ENCODE measurements around the gene PSTPIP1.

PSTPIP1 gene

GRCh38 chr15:77076323-77076915 is 81.5 kb downstream of the PSTPIP1 start:
- TF ChIP-seq MYC (IDR thresholded peaks at IDR 0.05; ENCODE audit: low read depth, low read length) = no peak
- no peak overlapping the region for H3K4me3 ChIP-seq (ENCODE audit: low read depth, low read length)
- DNase-seq (ENCODE audit: low read depth) = no peak

GRCh38 chr15:77081971-77082370 is 87.0 kb downstream of the PSTPIP1 start:
- no peak for DNase-seq (ENCODE audit: low read depth)
- no peak overlapping the region for H3K4me3 ChIP-seq (ENCODE audit: low read depth, low read length)
- TF ChIP-seq CTCF (IDR thresholded peaks at IDR 0.05; ENCODE audit: low read depth, low read length) = no peak
- TF ChIP-seq POLR2A (IDR thresholded peaks at IDR 0.05; ENCODE audit: extremely low read depth, insufficient read length) = no peak
- no peak for TF ChIP-seq MAX (IDR thresholded peaks at IDR 0.05; ENCODE audit: low read depth, low read length)
- no peak for TF ChIP-seq MYC (IDR thresholded peaks at IDR 0.05; ENCODE audit: low read depth, low read length)

- DNase-seq (ENCODE audit: low read depth) = peak; percentile 93
- TF ChIP-seq MYC (IDR thresholded peaks at IDR 0.05; ENCODE audit: low read depth, low read length) = no peak
- no peak for TF ChIP-seq CTCF (IDR thresholded peaks at IDR 0.05; ENCODE audit: low read depth, low read length)
- TF ChIP-seq POLR2A (IDR thresholded peaks at IDR 0.05; ENCODE audit: extremely low read depth, insufficient read length) = peak; percentile 24
These were observed 88.6 kb downstream of the PSTPIP1 start for GRCh38 chr15:77083381-77084160.

GRCh38 chr15:77084436-77084835 is 89.5 kb downstream of the PSTPIP1 start:
- H3K4me3 ChIP-seq (ENCODE audit: low read depth, low read length) = no peak overlapping the region
- no peak for DNase-seq (ENCODE audit: low read depth)
- TF ChIP-seq MYC (IDR thresholded peaks at IDR 0.05; ENCODE audit: low read depth, low read length) = no peak
- no peak for TF ChIP-seq CTCF (IDR thresholded peaks at IDR 0.05; ENCODE audit: low read depth, low read length)
- TF ChIP-seq MAX (IDR thresholded peaks at IDR 0.05; ENCODE audit: low read depth, low read length) = no peak
- TF ChIP-seq POLR2A (IDR thresholded peaks at IDR 0.05; ENCODE audit: extremely low read depth, insufficient read length) = no peak

More at GRCh38 chr15:77083381-77084160, 88.6 kb downstream of the PSTPIP1 start:
- peak overlapping the region; percentile 29 for H3K4me3 ChIP-seq (ENCODE audit: low read depth, low read length)

- no peak for TF ChIP-seq MYC (IDR thresholded peaks at IDR 0.05; ENCODE audit: low read depth, low read length)
- TF ChIP-seq CTCF (IDR thresholded peaks at IDR 0.05; ENCODE audit: low read depth, low read length) = no peak
- no peak for TF ChIP-seq MAX (IDR thresholded peaks at IDR 0.05; ENCODE audit: low read depth, low read length)
- no peak for TF ChIP-seq POLR2A (IDR thresholded peaks at IDR 0.05; ENCODE audit: extremely low read depth, insufficient read length)
- peak; percentile 52 for DNase-seq (ENCODE audit: low read depth)
- no peak overlapping the region for H3K4me3 ChIP-seq (ENCODE audit: low read depth, low read length)
These were observed 90.4 kb downstream of the PSTPIP1 start for GRCh38 chr15:77085297-77085696.

Data from NB4 (cell line).